DOHH2 (cell line): ENCODE data around the gene QKI.
"Not testable (repeated sequence)": the region's sequence is repeated elsewhere in the genome, so short reads cannot be mapped to it uniquely, and the experiment has no call there.

Source experiments
- CTCF ChIP-seq: fragments of 200-600 bp; sonication (generic); IDR thresholded peaks from one replicate; pipeline ENCODE4 v1.5.1; 2014; ENCODE audit warnings: antibody characterized with exemption, mild to moderate bottlenecking, low read depth, low read length; ENCODE audit not compliant: poor library complexity, severe bottlenecking
- EZH2phosphoT487 ChIP-seq: fragments of 200-600 bp; sonication (generic); IDR thresholded peaks from 2 replicates; pipeline ENCODE4 v1.6.1; 2017; ENCODE audit warnings: borderline replicate concordance, mild to moderate bottlenecking, antibody characterized with exemption, low read length, moderate library complexity, mixed read lengths

GRCh38 chr6:163385503-163385902 is 29.0 kb upstream of the QKI start:
- not testable (repeated sequence) for TF ChIP-seq CTCF, EZH2phosphoT487
